ENCODE measurements around the gene TNRC6B.

Gene TNRC6B

DNA sequence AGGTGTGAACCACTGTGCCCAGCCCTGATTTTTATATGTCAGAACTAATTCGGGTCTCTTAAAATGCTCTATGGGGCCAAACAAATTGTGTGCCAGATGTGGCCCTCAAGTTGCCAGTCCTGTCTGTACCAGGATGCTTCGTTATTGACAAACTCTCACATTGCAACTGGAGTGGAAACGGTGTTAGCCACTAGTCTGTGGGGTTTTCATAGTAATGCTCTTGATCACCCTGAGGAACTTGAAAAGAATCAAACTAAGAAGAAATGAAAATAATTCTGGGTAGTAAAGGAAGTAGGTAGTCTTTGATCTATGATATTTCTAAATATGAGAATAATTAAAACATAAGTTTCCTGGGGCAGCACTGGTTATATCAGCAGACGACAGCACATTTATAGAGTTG is 101.3 kb downstream of the TNRC6B start:
- no peak for DNase-seq (ENCODE audit: low read depth in 1 of 2, low spot score in 1 of 2)
- Histone ChIP-seq H3K27ac (replicated peaks) (no peak overlapping the region), H3K4me3 (replicated peaks; ENCODE audit: insufficient read depth, low read length) (no peak overlapping the region), H3K27me3 (ENCODE audit: insufficient read depth, poor library complexity, severe bottlenecking) (no peaks in the 10 kb centered on the region)
- no peak for TF ChIP-seq REST (IDR thresholded peaks at IDR 0.05; ENCODE audit: insufficient replicate concordance, low read depth)
- no peak for TF ChIP-seq SPI1 (IDR thresholded peaks at IDR 0.05; ENCODE audit: borderline replicate concordance, low read depth)
- TF ChIP-seq, protein P1, sequence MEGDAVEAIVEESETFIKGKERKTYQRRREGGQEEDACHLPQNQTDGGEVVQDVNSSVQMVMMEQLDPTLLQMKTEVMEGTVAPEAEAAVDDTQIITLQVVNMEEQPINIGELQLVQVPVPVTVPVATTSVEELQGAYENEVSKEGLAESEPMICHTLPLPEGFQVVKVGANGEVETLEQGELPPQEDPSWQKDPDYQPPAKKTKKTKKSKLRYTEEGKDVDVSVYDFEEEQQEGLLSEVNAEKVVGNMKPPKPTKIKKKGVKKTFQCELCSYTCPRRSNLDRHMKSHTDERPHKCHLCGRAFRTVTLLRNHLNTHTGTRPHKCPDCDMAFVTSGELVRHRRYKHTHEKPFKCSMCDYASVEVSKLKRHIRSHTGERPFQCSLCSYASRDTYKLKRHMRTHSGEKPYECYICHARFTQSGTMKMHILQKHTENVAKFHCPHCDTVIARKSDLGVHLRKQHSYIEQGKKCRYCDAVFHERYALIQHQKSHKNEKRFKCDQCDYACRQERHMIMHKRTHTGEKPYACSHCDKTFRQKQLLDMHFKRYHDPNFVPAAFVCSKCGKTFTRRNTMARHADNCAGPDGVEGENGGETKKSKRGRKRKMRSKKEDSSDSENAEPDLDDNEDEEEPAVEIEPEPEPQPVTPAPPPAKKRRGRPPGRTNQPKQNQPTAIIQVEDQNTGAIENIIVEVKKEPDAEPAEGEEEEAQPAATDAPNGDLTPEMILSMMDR (IDR thresholded peaks at IDR 0.05; ENCODE audit: insufficient read depth, low read length): no peak
- TF ChIP-seq POLR2AphosphoS5 (IDR thresholded peaks at IDR 0.05; ENCODE audit: low read depth): no peak
- no peak for TF ChIP-seq GABPA (IDR thresholded peaks at IDR 0.05; ENCODE audit: low read depth)

DNA sequence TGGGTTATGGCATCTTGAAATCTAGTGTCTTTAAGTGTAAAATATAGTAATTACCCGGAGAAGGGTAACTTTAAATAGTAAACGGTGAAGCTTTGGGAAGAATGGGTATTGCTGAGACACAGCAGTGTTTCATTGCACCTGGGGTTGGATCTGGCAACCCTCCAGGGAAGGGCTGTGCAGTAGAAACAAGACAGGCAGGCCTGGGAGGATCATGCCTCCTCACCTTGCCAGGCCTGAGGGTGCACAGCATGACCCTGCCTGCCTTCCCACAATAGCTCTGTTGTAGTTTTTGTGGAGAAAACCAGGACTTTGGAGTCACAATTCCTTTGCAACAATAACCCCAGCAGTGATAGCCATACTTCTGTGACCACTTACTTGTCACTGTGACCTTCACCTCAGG is 104.0 kb downstream of the TNRC6B start:
- no peak for DNase-seq (ENCODE audit: low read depth in 1 of 2, low spot score in 1 of 2)
- no peak for TF ChIP-seq POLR2AphosphoS5 (IDR thresholded peaks at IDR 0.05; ENCODE audit: low read depth)
- TF ChIP-seq SPI1 (IDR thresholded peaks at IDR 0.05; ENCODE audit: borderline replicate concordance, low read depth): no peak
- TF ChIP-seq GABPA (IDR thresholded peaks at IDR 0.05; ENCODE audit: low read depth): no peak
- no peak for TF ChIP-seq REST (IDR thresholded peaks at IDR 0.05; ENCODE audit: insufficient replicate concordance, low read depth)
- TF ChIP-seq, protein P1 (IDR thresholded peaks at IDR 0.05; ENCODE audit: insufficient read depth, low read length): no peak
- Histone ChIP-seq H3K4me3 (replicated peaks; ENCODE audit: insufficient read depth, low read length) (no peak overlapping the region), H3K27ac (replicated peaks) (no peak overlapping the region), H3K27me3 (ENCODE audit: insufficient read depth, poor library complexity, severe bottlenecking) (no peaks in the 10 kb centered on the region)

- no peak for DNase-seq (ENCODE audit: low read depth in 1 of 2, low spot score in 1 of 2)
- Histone ChIP-seq H3K27me3 (ENCODE audit: insufficient read depth, poor library complexity, severe bottlenecking) (no peaks in the 10 kb centered on the region), H3K27ac (replicated peaks) (no peak overlapping the region), H3K4me3 (replicated peaks; ENCODE audit: insufficient read depth, low read length) (no peak overlapping the region)
- TF ChIP-seq POLR2AphosphoS5 (IDR thresholded peaks at IDR 0.05; ENCODE audit: low read depth) (no peak), GABPA (IDR thresholded peaks at IDR 0.05; ENCODE audit: low read depth) (no peak), SPI1 (IDR thresholded peaks at IDR 0.05; ENCODE audit: borderline replicate concordance, low read depth) (no peak), REST (IDR thresholded peaks at IDR 0.05; ENCODE audit: insufficient replicate concordance, low read depth) (no peak)
- TF ChIP-seq, protein P1 (IDR thresholded peaks at IDR 0.05; ENCODE audit: insufficient read depth, low read length): no peak
These were observed 107.8 kb downstream of the TNRC6B start for GRCh38 chr22:40285513-40285912.

Measured in HL-60 (cell line).